Measurements from ENCODE around the gene GLA.

Gene GLA

GRCh38 chrX:101360390-101360789, 47.3 kb downstream of the GLA start:
- FAIRE-seq (no peak), DNase-seq (ENCODE audit: insufficient read length, low spot score) (no peak)

GRCh38 chrX:101359966-101360365, 47.8 kb downstream of the GLA start:
- FAIRE-seq = peak; percentile 71
- no peak for DNase-seq (ENCODE audit: insufficient read length, low spot score)

- FAIRE-seq (no peak), DNase-seq (ENCODE audit: insufficient read length, low spot score) (no peak)
Observed at GRCh38 chrX:101357166-101357795, 50.4 kb downstream of the GLA start.

GRCh38 chrX:101349193-101349562, 58.5 kb downstream of the GLA start:
- DNase-seq (ENCODE audit: insufficient read length, low spot score) (no peak), FAIRE-seq (no peak)

GRCh38 chrX:101348452-101349192, 59.1 kb downstream of the GLA start, which contains the start of gene TIMM8A:
Gene TIMM8A (minus strand): TSS chrX:101348742. CDS start chrX:101348664, 78 bp downstream.
- peak; percentile 97 for FAIRE-seq

GRCh38 chrX:101347859-101348451, 59.8 kb downstream of the GLA start:
- peak; percentile 62 for FAIRE-seq
- DNase-seq (ENCODE audit: insufficient read length, low spot score) = no peak

More at GRCh38 chrX:101348452-101349192, 59.1 kb downstream of the GLA start, which contains the start of gene TIMM8A:
- DNase-seq (ENCODE audit: insufficient read length, low spot score) = peak; percentile 58

All from GM19239 (cell line).